Limb (tissue), 2 donors: ENCODE results near the gene TRIM3.

Source experiments
- DNase-seq, 2 donors: peaks; one replicate each; pipeline ENCODE4 v3.0.0-alpha.2; 2016; ENCODE audit errors: extremely low spot score in 2 of 2

Gene TRIM3

GRCh38 chr11:6480299-6480914 lies 6.7 kb upstream of the TRIM3 start:
- DNase-seq, result no peak

DNA sequence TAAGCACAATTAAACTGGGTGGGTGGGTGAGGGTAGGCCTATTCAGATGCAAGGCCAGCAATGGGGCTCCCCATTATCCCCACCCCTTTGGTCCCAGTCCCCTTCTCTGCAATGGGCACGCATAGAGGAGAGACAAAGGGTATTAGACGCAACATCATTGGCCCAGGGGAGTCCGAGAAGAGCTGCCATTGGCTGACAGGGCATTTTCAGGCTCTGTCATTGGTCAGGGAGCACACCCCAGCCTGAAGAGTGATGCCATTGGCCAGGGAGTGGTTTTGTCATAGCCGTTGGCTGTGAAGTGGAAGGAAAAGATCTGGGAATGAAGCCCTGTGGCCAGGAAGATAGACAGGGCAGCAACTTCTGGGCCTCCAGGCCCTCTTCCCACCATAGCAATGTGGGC lies 2.8 kb upstream of the TRIM3 start:
- no peak for DNase-seq

GRCh38 chr11:6475936-6476335 lies 2.2 kb upstream of the TRIM3 start:
- no peak for DNase-seq

GRCh38 chr11:6474806-6475500 lies 1.2 kb upstream of the TRIM3 start:
- DNase-seq, result no peak

- no peak for DNase-seq
Observed at GRCh38 chr11:6474413-6474792, 662 bp upstream of the TRIM3 start.

DNA sequence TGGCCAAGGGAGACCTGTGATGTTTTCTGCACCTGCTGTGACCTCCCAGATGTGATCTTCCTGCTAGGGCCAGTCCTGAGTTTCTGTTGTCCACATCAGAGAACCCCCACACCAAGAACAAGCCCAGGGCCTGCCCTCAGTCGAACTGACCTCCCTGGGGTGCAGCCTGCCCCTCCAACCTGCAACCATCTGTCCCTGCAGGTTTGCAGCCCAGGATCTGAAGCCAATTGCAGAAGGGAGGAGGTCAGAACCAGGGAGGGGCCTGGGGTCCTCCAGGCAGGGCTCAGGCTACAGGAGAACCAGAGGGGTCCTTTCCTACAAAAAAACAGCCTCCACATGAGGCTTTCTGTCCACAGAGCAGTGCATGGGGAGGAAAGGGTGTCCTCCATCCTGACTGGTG lies 807 bp downstream of the TRIM3 start:
- no peak for DNase-seq

DNA sequence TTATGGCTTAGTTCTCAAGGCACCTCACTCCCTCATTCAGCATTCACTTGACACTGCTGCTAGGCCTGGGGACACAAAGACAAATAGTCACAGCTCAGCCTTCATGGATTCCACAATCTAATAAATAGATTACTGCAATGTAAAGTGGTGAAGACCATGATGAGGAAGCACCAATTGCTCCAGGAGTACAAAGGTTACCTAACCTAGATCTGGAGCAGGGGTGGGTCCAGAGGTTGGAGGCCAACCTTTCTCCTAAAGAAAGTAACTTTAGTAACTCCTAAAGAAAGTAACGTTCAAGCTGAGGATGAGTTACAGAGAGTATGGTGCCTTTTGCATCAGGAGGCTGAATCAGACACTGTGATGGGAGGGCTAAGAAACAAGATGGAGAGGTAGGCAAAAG lies 4.1 kb downstream of the TRIM3 start:
- no peak for DNase-seq

DNA sequence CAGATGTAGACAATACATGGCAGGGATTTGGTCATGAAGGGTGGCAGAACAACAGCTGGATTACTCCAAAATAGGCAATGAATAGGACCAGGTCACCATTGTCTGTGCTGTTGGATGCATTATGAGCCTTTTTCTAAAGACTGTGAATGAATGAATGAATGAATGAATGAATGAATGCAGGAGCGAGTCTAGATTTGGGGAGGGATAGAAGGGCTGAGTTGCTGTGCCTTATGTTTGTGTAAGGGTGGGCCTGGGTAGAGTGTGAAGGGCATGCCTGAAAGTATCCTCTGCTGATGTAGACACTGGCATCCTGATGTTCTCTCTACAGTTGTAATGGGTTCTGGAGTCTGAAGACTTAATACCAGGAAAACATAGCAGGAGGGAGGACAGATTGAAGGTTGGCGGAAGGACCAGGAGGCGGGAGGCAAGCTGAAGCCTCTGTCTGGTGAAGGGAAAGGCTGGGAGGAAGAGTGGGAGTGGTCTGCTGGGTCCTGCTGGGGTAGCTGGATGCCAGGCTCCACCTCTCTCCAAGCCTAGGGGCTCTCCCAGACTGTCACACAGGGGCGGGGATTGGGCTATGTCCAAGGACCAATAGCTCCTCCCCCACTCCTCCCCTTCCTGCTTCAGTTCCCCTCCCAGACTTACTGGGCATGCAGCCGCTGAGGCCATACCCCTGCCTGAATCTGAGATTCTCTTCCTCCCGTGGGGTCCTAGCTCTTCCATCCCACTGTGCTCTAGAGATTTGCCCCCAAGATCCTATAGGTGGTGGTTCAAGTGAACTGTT lies 4.8 kb downstream of the TRIM3 start:
- peak; percentile 80 to 85 for DNase-seq

GRCh38 chr11:6459099-6459450 lies 14.7 kb downstream of the TRIM3 start:
- no peak for DNase-seq

DNA sequence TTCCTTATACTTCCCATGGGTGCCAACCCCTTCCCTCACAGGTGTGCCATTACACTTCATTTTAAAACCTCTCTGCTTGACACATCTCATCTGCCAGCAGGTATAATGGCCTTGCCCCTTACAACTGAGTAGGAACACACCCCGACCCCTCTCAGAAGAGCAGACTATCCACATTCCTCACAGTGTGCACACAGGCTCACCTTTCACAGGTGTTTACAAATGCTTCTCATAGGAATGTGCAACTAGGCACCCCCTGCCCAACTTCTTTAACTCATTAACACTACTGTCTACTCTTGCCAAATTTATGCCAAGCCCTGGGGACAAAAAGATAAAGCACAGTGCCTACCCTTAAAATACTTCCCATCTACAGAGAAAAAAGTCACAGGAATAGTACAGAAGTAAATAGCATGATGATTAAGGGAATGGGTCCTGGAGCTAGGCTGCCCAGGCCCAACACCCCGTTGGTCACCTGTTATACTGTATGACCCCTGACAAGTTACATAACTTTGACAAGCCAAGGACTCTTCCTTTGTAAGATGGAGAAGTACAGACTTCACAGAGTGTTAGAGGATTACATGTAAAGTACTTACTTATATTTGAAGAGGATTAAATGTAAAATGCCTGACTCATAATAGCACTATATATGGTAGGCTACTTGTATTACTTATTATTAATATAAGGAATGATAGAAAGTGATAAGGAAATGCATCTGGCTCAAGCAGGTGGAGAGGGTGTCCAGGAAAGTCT lies 15.2 kb downstream of the TRIM3 start:
- DNase-seq, result no peak

DNA sequence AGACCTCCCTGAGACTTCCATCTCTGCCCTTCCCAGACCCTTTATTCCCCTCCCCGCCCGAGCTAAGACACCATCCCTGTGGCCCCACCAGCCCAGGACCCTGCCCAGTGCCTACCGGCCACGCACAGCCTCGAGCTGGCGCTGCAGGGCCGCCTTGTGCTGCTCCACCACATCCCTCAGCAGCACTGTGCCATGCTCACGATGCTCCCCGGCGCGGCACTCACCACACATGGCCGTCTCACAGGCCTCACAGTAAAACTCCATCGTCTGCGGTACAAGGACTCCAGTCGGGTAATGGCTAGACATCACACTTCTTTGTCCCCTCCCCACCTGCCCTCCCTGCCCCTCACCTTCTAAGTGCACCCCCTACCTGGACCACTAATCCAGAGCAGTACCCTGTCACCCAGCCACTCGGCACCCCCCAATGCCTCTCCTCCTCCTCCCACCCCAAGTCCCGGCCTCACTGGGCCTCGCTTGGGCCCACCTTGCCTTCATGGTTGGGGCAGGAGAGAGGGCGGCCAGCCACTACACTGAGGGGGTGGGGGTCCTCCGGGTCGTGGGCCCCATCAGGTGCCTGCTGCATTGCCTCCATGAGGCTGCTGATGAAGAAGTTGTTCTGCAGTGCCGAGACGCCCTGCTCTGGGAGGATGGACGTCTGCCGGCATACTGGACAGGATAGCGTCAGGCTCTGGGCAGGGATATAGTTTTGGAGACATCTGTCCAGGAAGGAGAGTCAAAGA lies 16.0 kb downstream of the TRIM3 start:
- DNase-seq, result no peak

DNA sequence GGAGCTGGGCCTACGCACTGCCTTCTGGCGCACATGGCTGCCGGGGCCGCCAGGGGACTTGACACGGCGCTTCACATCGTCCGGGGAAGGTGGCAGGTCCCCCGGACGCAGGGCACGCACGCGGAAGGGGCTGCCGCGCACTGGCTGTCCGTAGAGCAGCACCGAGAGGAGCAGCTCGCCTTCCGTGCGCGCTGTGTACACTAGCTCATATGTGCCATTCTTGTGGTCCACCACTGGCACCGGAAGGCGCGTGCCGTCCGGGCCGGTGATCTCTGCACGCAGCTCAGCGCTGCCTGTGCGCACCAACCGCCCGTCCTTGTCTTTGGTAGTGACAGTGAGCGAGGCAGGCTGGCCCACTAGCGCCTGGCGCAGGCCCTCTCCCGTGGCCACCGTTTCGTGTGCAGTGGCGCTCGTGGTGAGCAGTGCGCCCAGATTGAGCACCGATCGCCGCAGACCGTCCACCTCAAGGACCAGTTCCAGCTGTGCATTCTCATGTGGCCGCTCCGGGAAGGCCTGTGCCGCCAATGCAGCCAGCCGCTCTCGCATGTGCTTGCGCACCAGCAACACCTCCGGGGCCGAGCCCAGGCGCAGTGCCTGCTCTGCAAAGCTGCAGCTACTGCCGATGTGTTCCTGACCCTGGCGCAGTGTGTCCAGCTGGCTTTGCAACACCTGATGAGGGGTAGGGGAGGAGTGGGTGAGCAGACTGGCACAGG lies 17.2 kb downstream of the TRIM3 start:
- DNase-seq, result no peak

DNA sequence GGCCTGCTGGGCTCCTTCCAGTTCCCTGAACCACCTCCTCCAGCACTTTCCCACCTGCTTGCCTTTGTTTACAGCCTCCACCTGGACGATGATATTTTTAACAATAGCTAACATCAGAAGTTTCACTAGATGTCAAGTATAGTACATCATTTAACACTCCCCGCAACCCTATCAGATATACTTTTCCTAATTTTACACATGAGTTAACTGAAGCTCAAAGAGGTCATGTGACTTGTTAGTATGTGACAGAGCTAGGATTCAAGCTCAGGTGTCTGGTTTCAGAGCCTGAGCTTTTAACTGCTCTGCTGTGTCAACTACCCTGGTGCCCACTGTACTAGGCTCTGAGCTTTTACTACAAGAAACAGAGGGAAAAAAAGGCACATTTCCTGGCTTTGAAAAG lies 18.7 kb downstream of the TRIM3 start:
- DNase-seq, result no peak

- DNase-seq, result no peak
Observed at GRCh38 chr11:6453152-6453551, 20.6 kb downstream of the TRIM3 start.

- no peak for DNase-seq
Observed at GRCh38 chr11:6452219-6452618, 21.5 kb downstream of the TRIM3 start.

GRCh38 chr11:6448574-6448973 lies 25.2 kb downstream of the TRIM3 start:
- DNase-seq, result no peak

GRCh38 chr11:6443269-6444003 lies 30.3 kb downstream of the TRIM3 start:
- peak; percentile 32 to 44 for DNase-seq

GRCh38 chr11:6442441-6442840 lies 31.3 kb downstream of the TRIM3 start:
- DNase-seq, result no peak

- DNase-seq, result no peak
Observed at GRCh38 chr11:6440906-6441358, 32.8 kb downstream of the TRIM3 start, which contains the start of gene HPX. Gene HPX (minus strand): TSS chr11:6440987. CDS start chr11:6440963, 24 bp downstream.
